ENCODE measurements around the gene CACNA1I. TPM values are rescaled to one million over a fixed set of nuclear protein-coding genes. Genes with fewer than 3 reads are reported as not detected.

The CACNA1I gene
- total and polyA plus RNA-seq, 7 donors = under 0.01 to 0.95 (median 0.15) TPM; not detected in 3

DNA sequence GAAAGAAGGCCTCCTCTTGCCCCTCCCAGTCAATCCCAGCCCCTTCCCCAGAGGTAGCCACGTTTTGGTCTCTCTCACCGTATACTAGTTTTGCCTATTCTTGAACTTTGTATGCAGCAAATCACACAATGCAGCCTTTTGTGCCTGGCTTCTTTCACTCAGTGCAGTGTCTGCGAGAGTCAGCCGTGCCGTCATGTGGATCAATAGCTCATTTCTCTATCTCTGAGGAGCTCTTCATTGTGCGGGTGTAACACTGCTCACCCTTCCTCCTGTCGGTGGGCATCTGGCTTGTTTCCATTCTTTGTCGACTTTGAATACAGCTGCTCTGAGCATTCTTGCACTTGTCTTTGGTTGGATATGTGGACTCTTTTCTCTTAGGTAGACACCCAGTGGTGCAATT is 146.5 kb downstream of the CACNA1I start:
- no peak overlapping the region for H3K27ac ChIP-seq
- H3K36me3 ChIP-seq = no peaks in the 10 kb centered on the region
- H3K9me3 ChIP-seq = no peaks in the 10 kb centered on the region
- intact Hi-C loops (cut with DNase I) = no loop called here
- H3K4me1 ChIP-seq = no peaks in the 10 kb centered on the region
- no peak for DNase-seq
- no peak for TF ChIP-seq EP300 (IDR thresholded peaks at IDR 0.05)
- no peak for TF ChIP-seq POLR2AphosphoS5 (IDR thresholded peaks at IDR 0.05)
- TF ChIP-seq POLR2A (IDR thresholded peaks at IDR 0.05) = no peak
- TF ChIP-seq, protein P1, sequence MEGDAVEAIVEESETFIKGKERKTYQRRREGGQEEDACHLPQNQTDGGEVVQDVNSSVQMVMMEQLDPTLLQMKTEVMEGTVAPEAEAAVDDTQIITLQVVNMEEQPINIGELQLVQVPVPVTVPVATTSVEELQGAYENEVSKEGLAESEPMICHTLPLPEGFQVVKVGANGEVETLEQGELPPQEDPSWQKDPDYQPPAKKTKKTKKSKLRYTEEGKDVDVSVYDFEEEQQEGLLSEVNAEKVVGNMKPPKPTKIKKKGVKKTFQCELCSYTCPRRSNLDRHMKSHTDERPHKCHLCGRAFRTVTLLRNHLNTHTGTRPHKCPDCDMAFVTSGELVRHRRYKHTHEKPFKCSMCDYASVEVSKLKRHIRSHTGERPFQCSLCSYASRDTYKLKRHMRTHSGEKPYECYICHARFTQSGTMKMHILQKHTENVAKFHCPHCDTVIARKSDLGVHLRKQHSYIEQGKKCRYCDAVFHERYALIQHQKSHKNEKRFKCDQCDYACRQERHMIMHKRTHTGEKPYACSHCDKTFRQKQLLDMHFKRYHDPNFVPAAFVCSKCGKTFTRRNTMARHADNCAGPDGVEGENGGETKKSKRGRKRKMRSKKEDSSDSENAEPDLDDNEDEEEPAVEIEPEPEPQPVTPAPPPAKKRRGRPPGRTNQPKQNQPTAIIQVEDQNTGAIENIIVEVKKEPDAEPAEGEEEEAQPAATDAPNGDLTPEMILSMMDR (IDR thresholded peaks at IDR 0.05) = no peak
- no peaks in the 10 kb centered on the region for H3K27me3 ChIP-seq
- 86 to 87% methylated on average over 8 of the region's 8 CpGs for WGBS, 2 donors
- no peak overlapping the region for H3K4me3 ChIP-seq

DNA sequence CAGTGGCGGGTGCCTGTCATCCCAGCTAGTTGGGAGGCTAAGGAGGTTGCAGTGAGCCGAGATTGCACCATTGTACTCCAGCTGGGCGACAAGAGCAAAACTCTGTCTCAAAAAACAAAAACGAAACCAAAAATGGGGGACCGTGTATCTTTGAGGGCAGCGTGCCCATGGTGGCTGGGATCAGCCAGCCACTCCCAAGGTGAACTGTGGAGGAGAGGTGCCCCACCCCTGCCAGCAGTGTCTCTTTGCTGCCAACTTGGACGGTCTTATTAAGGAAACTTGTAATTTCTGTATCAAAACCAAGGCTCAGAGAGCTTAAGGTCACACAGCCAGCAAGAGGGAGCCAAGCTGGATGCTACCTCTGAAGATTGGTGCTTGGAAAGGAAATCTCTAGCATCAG is 147.7 kb downstream of the CACNA1I start:
- H3K4me1 ChIP-seq = no peaks in the 10 kb centered on the region
- no peak overlapping the region for H3K27ac ChIP-seq
- 27 to 76% methylated on average over 7 of the region's 7 CpGs for WGBS, 2 donors
- no peaks in the 10 kb centered on the region for H3K9me3 ChIP-seq
- no peaks in the 10 kb centered on the region for H3K36me3 ChIP-seq
- intact Hi-C loops (cut with DNase I) = no loop called here
- DNase-seq = no peak
- peaks cover 0 to 7% (median 0%) of the 10 kb centered on the region in 3 donors for H3K27me3 ChIP-seq
- H3K4me3 ChIP-seq = no peak overlapping the region
- no peak for TF ChIP-seq POLR2A (IDR thresholded peaks at IDR 0.05)

DNA sequence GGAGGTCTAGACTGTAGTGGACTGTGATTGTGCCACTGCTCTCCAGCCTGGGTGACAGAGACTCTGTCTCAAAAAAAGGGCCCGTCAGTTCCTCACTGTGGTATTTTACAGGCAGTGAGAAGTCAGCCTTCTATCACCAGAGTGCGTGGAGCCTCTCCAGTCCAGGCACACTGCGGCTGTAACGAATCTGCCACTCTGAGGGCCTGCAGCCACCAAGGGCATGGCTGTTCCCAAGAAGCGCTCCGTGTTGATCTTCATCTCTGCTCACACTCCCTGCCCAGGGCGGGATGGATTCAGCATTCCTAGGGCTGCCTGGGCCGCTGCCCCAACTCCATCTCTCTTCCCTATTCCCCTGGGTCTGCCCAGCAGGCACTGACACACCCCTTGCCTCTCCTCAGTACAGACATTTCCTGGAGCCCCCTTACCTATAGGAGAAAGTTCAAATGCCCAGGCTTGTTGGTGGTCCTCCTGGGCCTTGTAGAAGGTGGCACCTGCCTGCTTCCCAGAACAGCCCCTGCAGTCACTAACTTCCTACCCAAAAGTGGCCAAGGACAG is 148.4 kb downstream of the CACNA1I start:
- peaks cover 0 to 11% (median 0%) of the 10 kb centered on the region in 3 donors for H3K27me3 ChIP-seq
- DNase-seq = no peak
- no peaks in the 10 kb centered on the region for H3K4me1 ChIP-seq
- intact Hi-C loops (cut with DNase I) = no loop called here
- no peak overlapping the region for H3K27ac ChIP-seq
- H3K4me3 ChIP-seq = no peak overlapping the region
- H3K36me3 ChIP-seq = no peaks in the 10 kb centered on the region
- no peaks in the 10 kb centered on the region for H3K9me3 ChIP-seq
- WGBS, 2 donors = 89 to 91% methylated on average over 8 of the region's 8 CpGs
- TF ChIP-seq, protein P1 (IDR thresholded peaks at IDR 0.05) = no peak
- TF ChIP-seq POLR2AphosphoS5 (IDR thresholded peaks at IDR 0.05) = no peak

DNA sequence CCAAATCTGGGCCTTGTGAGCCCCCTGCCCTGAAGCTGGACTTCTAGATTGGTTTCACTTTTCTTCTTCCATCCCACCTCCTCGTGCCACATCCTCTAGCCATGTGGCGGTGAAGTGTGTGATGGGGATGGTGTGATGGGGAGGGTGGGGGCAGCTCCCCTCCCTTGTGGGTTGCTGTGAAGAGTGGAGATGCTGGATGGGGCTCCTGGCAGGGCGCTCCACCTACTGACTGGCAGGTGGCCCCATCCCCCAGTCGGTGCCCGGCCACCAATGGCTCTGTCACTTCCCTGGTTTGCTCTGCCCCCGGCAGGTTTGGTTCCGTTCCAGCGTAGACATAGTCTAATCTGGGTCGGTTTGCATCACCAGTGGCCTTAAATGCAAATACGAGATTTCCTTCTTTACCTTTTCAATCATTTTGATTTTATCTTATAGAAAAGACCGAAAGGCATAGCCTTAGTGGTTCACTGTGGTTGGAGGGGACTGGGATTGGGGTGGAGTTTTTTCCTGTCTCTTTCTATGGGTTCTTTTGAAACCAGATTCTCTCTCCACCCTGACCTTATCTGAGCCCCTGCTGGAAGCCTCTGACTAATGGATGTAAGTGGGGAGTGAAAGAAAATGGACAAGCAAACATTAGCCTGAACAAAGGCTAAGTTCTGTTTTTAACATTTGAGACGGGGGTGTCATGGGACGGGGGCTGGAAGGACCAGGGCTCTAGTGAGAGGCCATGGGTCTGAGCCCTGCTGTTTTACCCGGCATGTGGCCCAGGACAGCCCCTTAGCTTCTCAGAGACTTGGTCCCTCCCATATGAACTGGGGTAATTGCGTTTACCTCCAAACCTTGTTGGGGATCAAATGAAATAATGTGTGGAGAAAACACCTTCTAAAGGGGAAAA is 149.3 kb downstream of the CACNA1I start:
- WGBS, 2 donors = 87 to 93% methylated on average over 15 of the region's 15 CpGs
- Histone ChIP-seq H3K27me3 (peaks cover 0 to 14% (median 0%) of the 10 kb centered on the region in 3 donors), H3K4me1 (no peaks in the 10 kb centered on the region), H3K27ac (no peak overlapping the region), H3K4me3 (no peak overlapping the region), H3K9me3 (no peaks in the 10 kb centered on the region), H3K36me3 (no peaks in the 10 kb centered on the region)
- intact Hi-C loops (cut with DNase I) = no loop called here
- no peak for TF ChIP-seq POLR2AphosphoS5 (IDR thresholded peaks at IDR 0.05)
- TF ChIP-seq, protein P1 (IDR thresholded peaks at IDR 0.05) = no peak
- TF ChIP-seq EP300 (IDR thresholded peaks at IDR 0.05) = no peak
- no peak for TF ChIP-seq POLR2A (IDR thresholded peaks at IDR 0.05)
- DNase-seq = no peak

DNA sequence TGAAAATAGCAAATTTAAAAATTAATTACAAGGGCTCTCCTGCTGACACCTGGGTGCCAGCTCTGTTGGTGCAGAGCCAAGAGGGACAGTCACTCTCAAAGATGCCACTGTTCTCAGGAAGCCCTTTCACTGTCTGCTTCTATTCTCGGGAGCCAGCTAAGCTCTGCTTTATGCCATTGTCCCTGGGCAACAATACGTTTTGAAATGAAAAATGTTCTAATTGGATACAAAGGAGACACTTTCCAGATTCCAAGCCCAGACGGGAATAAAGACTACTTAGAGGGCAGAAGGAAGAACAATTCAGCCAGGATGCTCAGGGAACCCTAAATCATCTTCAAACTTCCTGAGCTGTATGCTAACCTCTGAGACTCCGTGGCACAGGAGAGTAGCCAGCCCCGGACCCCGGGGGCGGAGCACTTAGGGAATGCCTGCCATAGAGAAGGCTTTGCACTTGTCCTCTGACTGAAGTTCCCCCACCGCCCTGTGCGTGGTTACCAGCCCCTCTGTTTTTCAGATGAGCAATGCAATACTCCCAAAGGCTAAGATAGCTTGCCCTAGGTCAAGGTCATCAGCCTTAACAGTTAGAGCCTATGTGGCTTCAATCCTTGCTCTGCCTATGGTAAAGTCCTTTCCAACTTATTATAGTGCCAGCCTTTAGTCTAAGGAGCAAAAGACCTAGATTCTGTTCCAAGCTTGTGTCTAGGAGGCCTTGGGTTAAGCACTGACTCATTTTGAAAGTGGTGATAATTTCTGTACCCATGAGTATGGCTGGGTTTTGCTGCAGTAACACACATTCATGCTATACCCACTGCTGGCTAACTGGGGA is 150.9 kb downstream of the CACNA1I start:
- Histone ChIP-seq H3K27me3 (peaks cover 0 to 23% (median 4%) of the 10 kb centered on the region in 3 donors), H3K36me3 (no peaks in the 10 kb centered on the region), H3K9me3 (no peaks in the 10 kb centered on the region), H3K4me3 (no peak overlapping the region), H3K4me1 (no peaks in the 10 kb centered on the region), H3K27ac (no peak overlapping the region)
- intact Hi-C loops (cut with DNase I) = no loop called here
- TF ChIP-seq POLR2A (IDR thresholded peaks at IDR 0.05) = no peak
- TF ChIP-seq POLR2AphosphoS5 (IDR thresholded peaks at IDR 0.05) = no peak
- no peak for TF ChIP-seq EP300 (IDR thresholded peaks at IDR 0.05)
- TF ChIP-seq, protein P1 (IDR thresholded peaks at IDR 0.05) = no peak
- WGBS, 2 donors = 57 to 77% methylated on average over 9 of the region's 9 CpGs
- no peak for DNase-seq

Data from sigmoid colon (tissue), 7 donors.